SH-SY5Y (cell line): ENCODE measurements around the gene MFSD2B.

Source experiments
- GATA2 ChIP-seq: IDR thresholded peaks from 2 replicates; pipeline ENCODE4 v1.6.1; 2011; ENCODE audit warnings: mild to moderate bottlenecking, low read depth, low read length
- GATA3 ChIP-seq: IDR thresholded peaks from 2 replicates; pipeline ENCODE4 v1.6.1; 2011; ENCODE audit warnings: low read depth, mild to moderate bottlenecking, low read length, moderate library complexity

- no peak for TF ChIP-seq GATA2
- TF ChIP-seq GATA3 = no peak
These were observed 48.8 kb downstream of the MFSD2B start for GRCh38 chr2:24058564-24059271.
